Nucleus accumbens (tissue), 56 donors: Measurements from ENCODE around the gene ALPL.

Experiments used
- DNase-seq, 56 donors: peaks; one replicate each; lab custom pipeline; 2025; lab: John Stamatoyannopoulos, UW

The ALPL gene

GRCh38 chr1:21612057-21612456, 102.8 kb downstream of the ALPL start:
- DNase-seq, result no peak

DNA sequence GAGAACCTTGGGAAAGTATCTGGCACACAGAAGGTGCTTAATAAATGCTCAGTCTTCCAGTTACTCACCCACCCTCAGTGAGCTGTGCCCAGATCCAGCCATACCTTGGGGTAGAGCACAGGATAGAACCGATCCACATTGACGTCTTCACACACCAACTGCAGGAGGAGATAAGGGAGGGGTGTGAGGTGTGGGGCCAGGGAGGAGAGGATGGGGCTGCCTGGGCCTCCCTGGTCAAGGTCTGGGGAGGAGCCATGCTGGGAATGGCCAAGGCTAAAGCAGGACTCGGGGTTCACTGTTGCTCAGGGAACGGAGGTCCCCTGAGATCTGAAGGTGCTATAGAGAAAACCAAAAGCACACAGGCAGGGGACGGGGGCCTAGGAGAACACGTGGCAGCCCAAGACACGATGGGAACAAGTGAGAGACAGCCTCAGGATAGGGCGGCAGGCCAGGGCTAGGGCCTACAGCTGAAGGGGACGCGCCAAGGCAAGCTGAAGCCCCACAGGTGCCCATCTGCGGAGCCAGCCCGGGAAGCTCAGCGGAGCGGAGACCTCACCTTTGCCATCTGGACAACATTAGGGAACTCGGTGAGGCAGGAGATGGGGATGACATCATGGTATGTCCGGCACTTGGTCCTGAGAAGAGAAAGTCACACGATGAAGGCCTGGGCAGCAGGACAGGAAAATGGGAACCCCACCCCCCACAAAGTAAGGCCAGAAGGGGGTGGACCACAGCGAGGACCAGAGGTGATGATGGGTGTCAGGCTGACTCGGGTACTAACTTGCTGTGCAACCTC, 104.0 kb downstream of the ALPL start:
- no peak for DNase-seq

- DNase-seq, result no peak
These were observed 105.3 kb downstream of the ALPL start for GRCh38 chr1:21614419-21615115.

GRCh38 chr1:21616372-21616771, 107.1 kb downstream of the ALPL start:
- DNase-seq, result no peak

DNA sequence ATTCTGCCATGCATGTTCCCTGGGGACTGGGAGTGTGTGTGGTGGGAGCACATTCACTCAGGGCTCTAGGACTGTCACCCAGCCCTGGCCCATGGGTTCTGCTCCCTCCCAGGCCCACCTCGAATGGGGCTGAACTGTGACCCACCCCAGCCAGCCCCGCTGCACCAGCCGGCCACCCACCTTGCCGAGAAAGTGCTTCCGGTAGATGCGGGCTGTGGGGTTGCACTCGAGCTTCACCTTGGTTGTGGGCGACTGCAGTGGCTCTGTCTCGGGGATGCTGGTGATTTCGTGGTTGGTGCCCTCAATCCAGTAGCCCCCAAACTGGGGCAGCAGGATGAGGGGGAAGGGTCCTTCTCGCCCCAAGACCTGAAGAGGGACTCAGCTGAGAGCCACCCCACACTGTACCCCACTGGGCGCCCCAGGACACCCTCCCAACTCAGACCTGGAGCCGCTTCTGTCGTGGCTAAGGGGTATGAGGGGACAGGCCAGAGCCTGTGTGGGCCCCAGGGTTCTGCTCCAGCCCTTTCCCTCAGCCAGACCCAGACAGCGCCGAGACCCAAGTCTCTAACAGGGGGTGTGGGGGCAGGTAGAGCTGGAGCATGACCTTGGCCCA, 108.0 kb downstream of the ALPL start:
- no peak for DNase-seq

GRCh38 chr1:21618059-21618458, 108.8 kb downstream of the ALPL start:
- DNase-seq, result no peak

- DNase-seq, result peak in 1 of 56 donors; percentile 27
These were observed 109.5 kb downstream of the ALPL start for GRCh38 chr1:21618561-21619374.

GRCh38 chr1:21619375-21619947, 110.2 kb downstream of the ALPL start:
- no peak for DNase-seq

- peak in 3 of 56 donors; percentile 9 to 40 (median 14) for DNase-seq
These were observed 110.8 kb downstream of the ALPL start for GRCh38 chr1:21620011-21620410.

- DNase-seq, result peak in 32 of 56 donors; percentile 8 to 68 (median 30)
These were observed 111.3 kb downstream of the ALPL start for GRCh38 chr1:21620496-21620895.

DNA sequence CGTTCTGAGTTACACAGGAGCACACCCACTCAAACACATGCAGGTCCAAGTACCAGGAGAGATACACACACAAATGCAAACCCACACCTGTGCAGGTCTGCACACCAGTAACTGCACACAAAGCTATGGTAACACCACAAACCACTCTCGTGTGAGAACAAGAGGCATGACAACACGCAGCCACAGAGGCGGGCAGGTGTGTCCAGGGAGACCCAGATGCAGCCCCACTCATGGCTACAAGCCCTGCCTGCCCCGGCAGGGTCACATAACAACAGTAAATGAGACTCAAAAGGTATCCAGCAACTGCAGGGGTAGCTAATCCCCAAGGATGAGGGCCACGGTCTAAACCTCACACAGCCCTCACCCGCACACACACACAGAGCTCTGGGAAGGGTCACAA, 111.8 kb downstream of the ALPL start:
- peak in 1 of 56 donors; percentile 12 for DNase-seq

DNA sequence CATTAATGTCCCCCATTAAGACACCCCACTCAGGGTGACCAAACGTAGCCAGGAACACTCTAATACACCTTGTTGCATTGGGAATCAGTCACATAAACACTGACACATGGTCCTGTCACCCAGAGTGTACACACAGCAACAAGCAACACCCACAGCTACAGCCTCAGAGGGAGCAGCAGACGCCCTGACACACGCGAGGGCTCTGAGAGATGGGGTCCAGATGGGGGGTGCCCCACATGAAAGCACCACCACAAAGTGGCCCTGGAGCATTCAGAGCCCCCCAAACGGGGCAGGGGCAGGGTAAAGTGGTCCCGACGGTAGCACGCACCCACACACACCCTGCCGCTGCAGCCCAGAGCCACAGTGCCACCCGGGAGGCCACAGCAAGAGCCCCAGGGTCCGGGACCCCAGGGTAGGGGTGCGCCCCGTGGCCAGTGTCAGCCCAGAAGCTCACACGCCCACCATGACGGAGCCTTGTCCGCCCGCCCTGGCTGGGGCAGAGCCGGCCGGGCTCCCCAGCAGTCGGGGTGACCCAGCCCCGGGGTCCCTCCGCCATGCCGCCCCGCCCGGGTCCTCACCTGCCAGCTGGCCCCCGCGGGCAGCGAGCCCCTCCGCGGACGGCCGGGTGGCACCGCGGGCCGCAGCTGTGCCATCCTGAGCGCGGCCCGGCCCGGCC, 112.7 kb downstream of the ALPL start:
- DNase-seq, result no peak

DNA sequence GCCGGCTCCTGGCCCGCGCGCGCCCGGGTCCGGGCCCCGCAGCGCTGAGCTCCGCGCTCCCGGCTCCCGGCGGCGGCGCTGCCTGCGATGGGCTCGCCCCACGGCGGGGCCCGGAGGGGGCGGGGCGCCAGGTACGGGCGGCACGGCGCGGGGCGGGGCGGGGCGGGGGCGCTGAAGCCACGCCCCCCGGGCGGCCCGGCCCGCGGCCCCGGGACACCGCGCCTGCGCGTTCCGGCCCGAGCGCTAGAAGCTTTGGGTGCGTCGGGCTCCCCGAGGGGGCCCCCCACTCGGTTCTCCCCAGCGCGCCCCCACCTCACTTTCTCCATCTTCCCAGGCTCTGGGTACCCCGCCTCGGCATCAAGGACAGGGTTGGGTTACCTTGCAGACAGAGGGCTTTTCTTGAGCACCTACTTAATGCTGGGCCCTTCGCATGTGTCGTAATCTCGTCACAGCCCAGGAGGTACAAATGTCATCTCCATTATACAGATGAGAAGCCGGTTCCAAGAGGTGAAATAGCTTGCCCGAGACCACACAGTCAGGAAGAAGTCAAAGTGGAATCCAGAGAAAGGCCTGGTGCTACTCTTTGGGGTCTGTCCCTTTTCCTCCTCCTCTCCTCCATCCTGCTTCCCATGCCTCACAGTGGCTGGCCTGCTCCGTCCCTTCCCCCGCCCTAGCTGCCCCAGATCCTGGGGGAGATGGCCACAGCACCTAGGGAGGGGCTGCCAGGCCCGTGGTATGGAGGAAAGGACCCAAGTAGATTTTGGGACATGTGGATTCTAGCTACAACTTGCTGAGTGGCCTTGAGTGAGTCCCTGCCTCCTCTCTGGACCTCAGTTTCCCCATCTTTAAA, 113.5 kb downstream of the ALPL start:
- peak in 3 of 56 donors; percentile 19 to 52 (median 33) for DNase-seq

- DNase-seq, result no peak
These were observed 114.3 kb downstream of the ALPL start for GRCh38 chr1:21623410-21623961.

GRCh38 chr1:21624571-21625389, 115.6 kb downstream of the ALPL start:
- peak in 44 of 56 donors; percentile 19 to 76 (median 53) for DNase-seq

- DNase-seq, result no peak
These were observed 116.4 kb downstream of the ALPL start for GRCh38 chr1:21625390-21626190.

- no peak for DNase-seq
These were observed 117.7 kb downstream of the ALPL start for GRCh38 chr1:21626921-21627339.
